HepG2 (cell line): ENCODE data around the gene ASB7. TPM values are rescaled to one million over a fixed set of nuclear protein-coding genes. Genes with fewer than 3 reads are reported as not detected.

Source experiments
- ATAC-seq: fragments of 200-7000 bp; cut with Tn5 transposase; 3 replicates; pipeline ENCODE4 v1.9.1; 2020; ENCODE audit warnings: mild to moderate bottlenecking, moderate library complexity
- BruUV-seq: library from RNA; stranded (reverse); fragments of 400-500 nt; replicated peaks from 2 replicates; lab custom pipeline; 2021; lab: Mats Ljungman, UMichigan
- CTCF ChIA-PET: fragments of 300-600 bp; formaldehyde crosslinking; extraction: SDS; loops from one replicate; lab custom pipeline; 2021; ENCODE audit warnings: low total read pairs, inconsistent platforms, low intra/inter-chr PET ratio; lab: Yijun Ruan, JAX
- POLR2A ChIA-PET: fragments of 350-600 bp; sonication (Branson Sonifier 250); formaldehyde crosslinking; loops from one replicate; lab custom pipeline; 2020; ENCODE audit warnings: antibody characterized with exemption, inconsistent platforms; lab: Yijun Ruan, JAX
- DNase-seq: peaks from one replicate; pipeline ENCODE4 v3.0.0-alpha.2; 2015; ENCODE audit warnings: low spot score
- FAIRE-seq: peaks from 3 replicates; lab custom pipeline; 2011; peaks lifted over from hg19 to GRCh38; lab: Jason Lieb, UNC
- H2AFZ ChIP-seq: one replicate; pipeline ENCODE4 v1.6.1; 2011; ENCODE audit warnings: low read length, inconsistent platforms
- H3K27ac ChIP-seq: fragments of 300-600 bp; 3 replicates; pipeline ENCODE4 v1.8.0; 2011; ENCODE audit warnings: mixed run types, mild to moderate bottlenecking, mixed read lengths, low read length, inconsistent platforms; ENCODE audit not compliant: insufficient read depth; ENCODE audit errors: extremely low read length
- H3K27me3 ChIP-seq, 2 experiments: fragments of 200-600 bp in 1 of 2; 2 replicates in 1 of 2; 3 replicates in 1 of 2; pipeline versions ENCODE4 v1.6.0 to v1.8.0; 2011; ENCODE audit warnings: low read length in 2 of 2, mild to moderate bottlenecking in 2 of 2, moderate library complexity in 2 of 2, inconsistent platforms in 1 of 2; ENCODE audit not compliant: insufficient read depth in 2 of 2, control insufficient read depth in 1 of 2
- H3K36me3 ChIP-seq, 2 experiments: fragments of 200-600 bp in 1 of 2; replicated peaks in 1 of 2; 2 replicates in 1 of 2; 3 replicates in 1 of 2; pipeline versions ENCODE4 v1.5.1 to v1.8.0; 2011; ENCODE audit warnings: low read length in 2 of 2, inconsistent platforms in 1 of 2; ENCODE audit not compliant: insufficient read depth in 2 of 2, control insufficient read depth in 1 of 2
- H3K4me1 ChIP-seq: 2 replicates; pipeline ENCODE4 v1.5.1; 2012; ENCODE audit warnings: low read length, inconsistent platforms; ENCODE audit not compliant: insufficient read depth
- H3K4me2 ChIP-seq: 2 replicates; pipeline ENCODE4 v1.6.0; 2011; ENCODE audit warnings: low read depth, low read length, inconsistent platforms
- H3K4me3 ChIP-seq, 3 experiments: fragments of 200-600 bp in 1 of 3; sonication (generic), shearing (Covaris generic) in 1 of 3; replicated peaks in 1 of 3; 2 replicates each; pipeline ENCODE4 v1.5.1; 2011 to 2016; ENCODE audit warnings: low read length in 3 of 3, inconsistent platforms in 2 of 3, low read depth in 2 of 3, mild to moderate bottlenecking in 2 of 3, control low read depth in 1 of 3, mixed read lengths in 1 of 3; ENCODE audit not compliant: insufficient read depth in 1 of 3
- H3K79me2 ChIP-seq: one replicate; pipeline ENCODE4 v1.6.1; 2011; ENCODE audit warnings: low read length, inconsistent platforms; ENCODE audit not compliant: insufficient read depth
- H3K9ac ChIP-seq: 2 replicates; pipeline ENCODE4 v1.6.0; 2011; ENCODE audit warnings: mild to moderate bottlenecking, low read depth, low read length, inconsistent platforms; ENCODE audit not compliant: insufficient read depth
- H3K9me3 ChIP-seq: 2 replicates; pipeline ENCODE4 v1.5.1; 2012; ENCODE audit warnings: mild to moderate bottlenecking, low read length
- H4K20me1 ChIP-seq: 2 replicates; pipeline ENCODE4 v1.6.0; 2011; ENCODE audit warnings: inconsistent platforms, mild to moderate bottlenecking, low read length, moderate library complexity; ENCODE audit not compliant: insufficient read depth
- BCL6 ChIP-seq: IDR thresholded peaks from 2 replicates; pipeline ENCODE4 v1.6.1; 2016; ENCODE audit warnings: missing genetic modification reagents, missing compliant biosample characterization
- KDM1A ChIP-seq: IDR thresholded peaks from 2 replicates; pipeline ENCODE4 v1.6.1; 2016; ENCODE audit warnings: missing compliant biosample characterization
- ZNF207 ChIP-seq: fragments of 450-650 bp; IDR thresholded peaks from 2 replicates; pipeline ENCODE4 v1.6.1; 2016; ENCODE audit warnings: antibody characterized with exemption, borderline replicate concordance
- ZNF564 ChIP-seq: sonication (generic); formaldehyde crosslinking; IDR thresholded peaks from 2 replicates; pipeline ENCODE4 v1.8.1; 2023; ENCODE audit warnings: mild to moderate bottlenecking, missing genetic modification reagents
- ZNF850 ChIP-seq: sonication (generic); formaldehyde crosslinking; conservative IDR thresholded peaks from 2 replicates; pipeline ENCODE4 v1.9.0; 2021; ENCODE audit warnings: mild to moderate bottlenecking, missing genetic modification reagents
- WGBS: methylation state at CpG from one replicate; pipeline ENCODE4 v1.1.6; 2017; ENCODE audit warnings: low lambda C conversion rate; 5-methylcytosine and 5-hydroxymethylcytosine counted together
- in situ Hi-C: cut with HindIII; loops from 2 replicates; pipeline ENCODE4 v1.10.0; 2017; ENCODE audit warnings: low pct_unique_long_range_greater_than_20kb; ENCODE audit not compliant: extremely low pct_ligation_motif_present
- intact Hi-C: fragments of 100-400 bp; cut with micrococcal nuclease; formaldehyde crosslinking; loops from one replicate; pipeline ENCODE4 v1.10.0; 2022; ENCODE audit not compliant: unreplicated experiment
- polyA plus RNA-seq, 8 experiments: library from polyadenylated mRNA; depleted of rRNA in 3 of 8; stranded (reverse) in 7 of 8; unstranded in 1 of 8; fragments of >200 nt; fragmentation: Illumina TruSeq in 4 of 8; extraction: Trizol in 4 of 8; gene quantifications; 2 replicates each; pipeline versions ENCODE4 v1.2.1 to v1.2.3, GENCODE V29; 2011 to 2016; ENCODE audit warnings: low read depth in 4 of 8, missing spikeins in 1 of 8, mixed read lengths in 1 of 8; ENCODE audit not compliant: insufficient read depth in 1 of 8
- total RNA-seq, 5 experiments: library from RNA; depleted of rRNA; stranded (reverse); fragments of >200 nt; fragmentation: Illumina TruSeq; extraction: Trizol; gene quantifications; 2 replicates each; pipeline ENCODE4 v1.2.3, GENCODE V29; 2016; ENCODE audit warnings: low read depth in 1 of 5
- TF ChIP-seq, protein P1 (sequence below): IDR thresholded peaks from 2 replicates; pipeline ENCODE4 v1.6.1; 2016; ENCODE audit warnings: mild to moderate bottlenecking, missing biosample characterization, missing genetic modification reagents
- TF ChIP-seq, protein P2 (sequence below): sonication (generic); formaldehyde crosslinking; IDR thresholded peaks from 2 replicates; pipeline ENCODE4 v1.8.0; 2022; ENCODE audit warnings: mild to moderate bottlenecking, missing genetic modification reagents, moderate library complexity

Gene ASB7
- total and polyA plus RNA-seq, 2 of the 13 experiments (the other 11 are each of a cell fraction or from before 2014, with no cell fraction given): 7.7 to 12.1 TPM

GRCh38 chr15:100686021-100686724 lies 83.8 kb downstream of the ASB7 start:
- H3K4me1 ChIP-seq: no peaks in the 10 kb centered on the region
- no peaks in the 10 kb centered on the region for H3K9me3 ChIP-seq
- no peaks in the 10 kb centered on the region for H3K36me3 ChIP-seq
- no peak overlapping the region for H3K27ac ChIP-seq
- intact Hi-C loops: no loop called here
- in situ Hi-C loops: no loop called here
- no peak overlapping the region for H3K9ac ChIP-seq
- H3K79me2 ChIP-seq: no peaks in the 10 kb centered on the region
- H4K20me1 ChIP-seq: no peaks in the 10 kb centered on the region
- WGBS: 50% methylated on average over 8 of the region's 23 CpGs
- DNase-seq (no peak), ATAC-seq (no peak), FAIRE-seq (no peak)
- H2AFZ ChIP-seq: no peak overlapping the region
- no TSS peak for BruUV-seq
- no peak overlapping the region for H3K4me2 ChIP-seq
- H3K27me3 ChIP-seq: peaks cover 2 to 4% of the 10 kb centered on the region in 2 experiments; a peak in 1 of 5 replicates
- POLR2A ChIA-PET: no interaction called here
- TF ChIP-seq KDM1A: no peak
- no peak for TF ChIP-seq ZNF564 (CRISPR knock-in tag)
- no peak for TF ChIP-seq ZNF850 (CRISPR knock-in tag)
- TF ChIP-seq, protein P1, sequence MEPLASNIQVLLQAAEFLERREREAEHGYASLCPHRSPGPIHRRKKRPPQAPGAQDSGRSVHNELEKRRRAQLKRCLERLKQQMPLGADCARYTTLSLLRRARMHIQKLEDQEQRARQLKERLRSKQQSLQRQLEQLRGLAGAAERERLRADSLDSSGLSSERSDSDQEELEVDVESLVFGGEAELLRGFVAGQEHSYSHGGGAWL: no peak
- TF ChIP-seq, protein P2, sequence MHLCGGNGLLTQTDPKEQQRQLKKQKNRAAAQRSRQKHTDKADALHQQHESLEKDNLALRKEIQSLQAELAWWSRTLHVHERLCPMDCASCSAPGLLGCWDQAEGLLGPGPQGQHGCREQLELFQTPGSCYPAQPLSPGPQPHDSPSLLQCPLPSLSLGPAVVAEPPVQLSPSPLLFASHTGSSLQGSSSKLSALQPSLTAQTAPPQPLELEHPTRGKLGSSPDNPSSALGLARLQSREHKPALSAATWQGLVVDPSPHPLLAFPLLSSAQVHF: no peak
- no peak for TF ChIP-seq BCL6
- no peak for TF ChIP-seq ZNF207
- H3K4me3 ChIP-seq: no peak overlapping the region
- CTCF ChIA-PET: no interaction called here
